Superior temporal gyrus (tissue), 1 donor: ENCODE measurements around the gene CFAP119.
"Not testable (repeated sequence)": the region's sequence is repeated elsewhere in the genome, so short reads cannot be mapped to it uniquely, and the experiment has no call there.

Experiments
- DNase-seq: peaks from one replicate; pipeline ENCODE4 v3.0.0-alpha.2; 2016; ENCODE audit errors: extremely low spot score

Gene CFAP119

DNA sequence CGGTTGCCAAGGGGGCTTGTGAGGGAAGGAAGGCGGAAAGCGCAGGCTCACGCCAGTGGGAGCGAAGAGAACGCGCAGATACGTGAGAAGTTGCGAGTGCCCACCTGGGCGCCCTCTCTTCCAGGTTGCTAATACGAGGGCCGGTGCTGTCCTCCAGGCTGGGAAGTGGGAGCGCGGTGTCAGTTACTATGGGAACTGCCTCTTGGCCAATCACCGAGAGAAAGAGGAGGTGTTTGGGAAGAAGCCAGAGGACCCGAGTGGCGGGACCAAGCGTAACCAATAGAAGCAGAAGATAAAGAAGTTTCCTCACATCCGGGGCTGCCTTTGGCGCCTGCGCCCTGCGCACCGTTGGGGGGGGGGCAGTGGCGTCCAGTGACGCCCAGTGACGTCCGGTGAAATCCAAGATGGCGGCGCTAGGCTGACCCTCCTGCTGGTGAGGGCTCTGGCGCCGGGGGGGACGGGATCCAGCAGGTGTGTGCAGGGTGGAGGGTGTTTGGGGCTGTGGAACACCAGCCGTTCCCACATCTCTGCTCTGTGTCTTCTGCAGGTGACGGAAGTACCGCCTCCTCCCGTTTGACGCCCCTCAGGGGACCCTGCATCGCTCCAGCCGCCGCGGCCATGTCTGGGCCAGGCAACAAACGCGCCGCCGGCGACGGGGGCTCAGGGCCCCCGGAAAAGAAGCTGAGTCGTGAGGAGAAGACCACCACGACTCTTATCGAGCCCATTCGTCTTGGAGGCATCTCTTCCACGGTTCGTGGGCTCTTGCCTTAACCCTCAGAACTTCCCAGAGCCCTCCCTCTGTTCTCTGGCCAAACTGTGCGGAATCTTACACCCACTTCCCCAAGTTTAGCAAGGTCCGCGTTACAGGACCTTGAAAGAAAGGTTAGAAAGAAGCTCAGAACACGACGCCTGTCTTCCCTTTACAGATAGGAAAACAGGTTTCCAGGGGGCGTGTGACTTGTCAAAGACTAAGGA is at the start of gene CFAP119, which contains the start of gene RNF40:
TSS of gene CFAP119 (minus strand) at position 135 of the 975 bp plus-strand sequence. CDS start 314 bp downstream, outside the sequence.
TSS of gene RNF40 (plus strand) at position 395 of the 975 bp plus-strand sequence. CDS start at position 619, 224 bp downstream.
- DNase-seq: peak; percentile 99

DNA sequence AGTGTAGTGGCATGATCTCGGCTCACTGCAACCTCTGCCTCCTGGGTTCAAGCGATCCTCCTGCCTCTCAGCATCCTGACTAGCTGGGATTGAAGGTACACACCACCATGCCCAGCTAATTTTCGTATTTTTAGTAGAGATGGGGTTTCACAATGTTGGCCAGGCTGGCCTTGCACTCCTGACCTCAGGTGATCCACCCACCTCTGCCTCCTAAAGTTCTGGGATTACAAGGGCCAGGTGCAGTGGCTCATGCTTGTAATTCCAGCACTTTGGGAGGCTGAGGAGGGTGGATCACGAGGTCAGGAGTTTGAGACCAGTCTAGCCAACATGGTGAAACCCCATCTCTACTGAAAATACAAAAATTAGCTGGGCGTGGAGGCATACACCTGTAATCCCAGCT is 47.8 kb upstream of the CFAP119 start:
- not testable (repeated sequence) for DNase-seq

DNA sequence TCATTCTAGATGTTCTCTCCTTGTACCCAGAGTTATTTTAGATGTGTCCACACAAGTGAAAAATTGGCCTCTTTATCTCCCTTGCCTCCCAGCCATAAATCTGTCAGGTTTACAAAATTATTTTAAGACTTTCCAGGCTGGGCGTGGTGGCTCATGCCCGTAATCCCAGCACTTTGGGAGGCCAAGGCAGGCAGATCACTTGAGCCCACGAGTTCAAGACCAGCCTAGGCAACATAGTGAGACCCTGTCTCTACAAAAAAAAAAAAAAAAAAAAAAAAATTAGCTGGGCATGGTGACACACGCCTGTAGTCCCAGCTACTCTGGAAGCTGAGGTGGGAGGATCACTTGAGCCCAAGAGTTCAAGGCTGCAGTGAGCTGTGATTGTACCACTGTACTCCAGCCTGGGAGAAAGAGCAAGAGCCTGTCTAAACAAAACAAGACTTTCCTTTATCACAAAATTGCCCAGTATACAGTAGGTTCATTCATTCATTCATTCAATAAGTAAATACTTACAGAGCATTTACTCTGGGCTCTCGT is 47.1 kb upstream of the CFAP119 start:
- not testable (repeated sequence) for DNase-seq

DNA sequence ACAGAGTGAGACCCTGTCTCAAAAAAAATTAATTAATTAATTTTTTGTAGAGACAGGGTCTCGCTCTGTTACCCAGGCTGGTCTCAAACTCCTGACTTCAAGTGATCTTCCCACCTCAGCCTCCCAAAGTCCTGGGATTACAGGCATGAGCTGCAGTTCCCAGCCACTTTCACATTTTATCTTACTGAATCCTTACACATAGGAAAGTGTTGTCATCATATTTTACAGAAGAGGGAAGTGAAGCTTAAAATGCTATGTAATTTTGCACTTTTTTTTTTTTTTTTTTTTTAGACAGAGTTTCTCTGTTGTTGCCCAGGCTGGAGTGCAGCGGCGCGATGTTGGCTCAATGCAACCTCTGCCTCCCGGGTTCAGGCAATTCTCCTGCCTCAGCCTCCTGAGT is 46.3 kb upstream of the CFAP119 start:
- DNase-seq: no peak

DNA sequence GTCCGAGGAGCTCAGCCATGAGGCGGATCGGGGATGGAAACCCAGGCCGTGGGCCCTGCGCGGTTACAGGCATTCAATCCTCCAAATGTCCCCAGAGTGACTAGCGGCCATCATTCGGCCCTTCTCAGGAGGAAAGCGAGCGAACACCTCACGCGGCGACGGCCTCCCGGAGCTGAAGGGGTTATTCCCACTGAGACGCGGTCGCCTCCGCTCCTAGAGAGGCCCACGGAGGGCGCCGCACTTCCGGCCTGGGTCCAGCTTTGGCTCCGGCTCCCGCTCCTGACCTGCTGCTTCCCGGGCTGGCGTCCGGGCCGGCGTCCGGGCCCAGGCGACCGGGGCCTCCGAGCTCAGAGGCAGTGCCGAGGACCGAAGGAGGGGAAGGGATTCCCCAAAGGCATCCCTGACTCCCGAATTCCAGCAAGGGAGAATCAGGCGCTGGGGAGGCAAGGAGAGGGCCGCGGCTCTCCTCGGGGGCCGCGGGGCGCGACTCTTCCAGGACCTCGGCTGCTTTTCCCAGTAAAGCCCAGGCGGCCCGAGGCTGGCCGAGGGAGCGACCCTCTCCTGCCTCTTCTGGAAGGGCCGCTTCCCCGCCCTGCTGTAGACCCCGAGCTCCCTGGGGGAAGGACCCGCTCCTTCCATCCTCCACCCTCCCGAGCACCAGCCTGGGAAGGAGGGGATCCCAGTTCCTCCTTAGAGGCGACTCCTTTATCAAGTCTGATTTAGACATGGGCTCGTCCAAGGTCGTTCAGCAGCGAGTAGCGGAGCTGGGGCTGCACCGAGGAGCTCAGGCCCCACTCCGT is 43.7 kb upstream of the CFAP119 start:
- peak; percentile 89 for DNase-seq

DNA sequence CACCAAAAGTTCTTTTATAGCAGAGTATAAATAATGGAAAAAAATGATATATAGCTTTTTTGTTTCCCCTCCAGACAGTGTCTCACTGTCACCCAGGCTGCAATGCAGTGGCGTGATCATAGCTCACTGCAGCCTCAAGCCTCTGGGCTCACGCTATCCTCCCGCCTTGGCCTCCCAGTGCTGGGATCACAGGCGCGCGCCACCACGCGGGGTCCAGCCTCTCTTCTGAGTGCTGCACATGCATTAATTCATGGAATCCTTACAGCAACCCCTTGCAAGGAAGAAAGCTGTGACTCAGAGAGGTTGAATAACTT is 43.2 kb upstream of the CFAP119 start:
- no peak for DNase-seq

DNA sequence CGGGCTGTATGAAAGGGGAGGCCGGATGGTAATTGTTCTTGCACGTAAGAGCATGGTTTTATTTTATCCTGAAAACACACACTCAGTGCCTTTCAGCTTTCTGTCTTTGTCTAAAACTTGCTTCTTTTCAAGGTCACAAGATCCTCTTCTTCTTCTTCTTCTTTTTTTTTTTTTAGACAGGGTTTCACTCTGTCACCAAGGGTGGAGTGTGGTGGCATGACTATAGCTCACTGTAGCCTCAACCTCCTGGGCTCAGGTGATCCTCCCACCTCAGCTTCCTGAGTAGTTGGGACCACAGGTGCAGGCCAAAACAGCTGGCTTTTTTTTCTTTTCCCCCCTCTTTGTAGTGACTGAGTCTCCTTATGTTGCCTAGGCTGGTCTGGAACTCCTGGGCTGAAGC is 41.1 kb upstream of the CFAP119 start:
- DNase-seq: no peak

DNA sequence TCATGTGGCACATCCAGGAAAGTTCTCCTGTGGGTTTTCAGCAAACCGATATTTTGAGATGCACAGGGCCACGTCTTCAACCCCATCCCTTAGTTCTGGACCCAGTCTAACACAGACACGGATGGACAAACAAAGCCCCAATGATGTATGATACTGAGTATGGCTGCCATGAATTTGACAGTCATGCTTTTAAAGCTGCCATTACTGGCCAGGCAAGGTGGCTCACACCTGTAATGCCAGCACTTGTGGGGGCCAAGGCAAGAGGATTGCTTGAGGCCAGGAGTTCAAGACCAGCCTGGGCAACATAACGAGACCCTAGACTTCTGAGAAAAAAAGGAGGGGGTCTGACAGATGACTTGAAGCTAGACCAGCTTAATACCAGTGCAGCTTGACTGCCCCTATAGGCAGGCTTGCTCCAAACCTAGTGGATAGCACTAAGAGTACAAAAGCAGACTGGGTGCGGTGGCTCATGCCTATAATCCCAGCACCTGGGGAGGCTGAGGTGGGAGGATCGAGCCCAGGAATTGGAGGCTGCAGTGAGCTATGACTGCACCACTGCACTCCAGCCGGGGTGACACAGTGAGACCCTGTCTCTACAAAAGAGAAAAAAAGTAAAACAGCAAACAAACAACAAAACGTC is 35.9 kb upstream of the CFAP119 start:
- DNase-seq: no peak

DNA sequence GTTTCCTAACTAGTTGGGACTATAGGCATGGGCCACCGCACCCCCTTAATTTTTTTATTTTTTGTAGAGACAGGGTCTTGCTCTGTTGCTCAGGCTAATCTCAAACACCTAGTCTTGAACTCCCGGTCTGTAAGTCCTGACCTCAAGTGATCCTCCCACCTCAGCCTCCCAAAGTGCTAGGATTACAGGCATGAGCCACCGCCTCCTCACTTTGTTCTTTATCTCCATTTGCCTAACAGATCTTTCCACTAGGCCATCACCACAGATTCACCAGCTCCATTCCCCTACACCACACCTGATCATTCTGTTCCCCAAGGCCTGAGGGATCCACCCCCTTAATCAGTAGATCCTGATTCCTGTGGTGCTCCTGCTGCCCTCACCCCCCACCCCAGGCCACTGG is 32.8 kb upstream of the CFAP119 start:
- DNase-seq: no peak

DNA sequence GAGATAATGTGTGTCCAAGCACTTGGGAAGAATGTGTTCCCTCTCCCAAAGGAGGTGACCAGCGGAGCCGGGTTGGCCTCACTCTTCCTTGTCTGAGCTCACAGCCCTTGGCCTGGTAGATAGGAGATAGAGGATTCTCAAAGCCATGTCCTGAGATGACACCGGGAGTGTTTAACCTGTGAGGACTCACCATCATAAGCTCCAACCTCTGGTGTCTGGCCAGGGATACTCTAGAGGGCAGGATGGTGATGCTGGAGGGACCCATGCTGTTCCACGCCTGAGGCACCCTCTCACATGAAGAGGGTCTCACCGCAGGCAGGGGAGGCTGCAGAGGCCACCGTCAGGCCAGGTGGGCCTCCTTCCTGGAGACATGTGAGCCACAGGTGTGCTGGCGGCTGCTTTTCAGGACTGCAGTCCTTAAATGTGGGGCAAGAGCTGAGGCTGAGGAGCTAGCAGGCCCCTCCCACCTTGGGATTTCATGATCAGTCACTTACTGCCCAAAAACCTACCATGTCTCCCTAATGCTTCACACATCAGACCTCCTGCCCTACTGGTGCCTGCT is 31.7 kb upstream of the CFAP119 start:
- DNase-seq: no peak

DNA sequence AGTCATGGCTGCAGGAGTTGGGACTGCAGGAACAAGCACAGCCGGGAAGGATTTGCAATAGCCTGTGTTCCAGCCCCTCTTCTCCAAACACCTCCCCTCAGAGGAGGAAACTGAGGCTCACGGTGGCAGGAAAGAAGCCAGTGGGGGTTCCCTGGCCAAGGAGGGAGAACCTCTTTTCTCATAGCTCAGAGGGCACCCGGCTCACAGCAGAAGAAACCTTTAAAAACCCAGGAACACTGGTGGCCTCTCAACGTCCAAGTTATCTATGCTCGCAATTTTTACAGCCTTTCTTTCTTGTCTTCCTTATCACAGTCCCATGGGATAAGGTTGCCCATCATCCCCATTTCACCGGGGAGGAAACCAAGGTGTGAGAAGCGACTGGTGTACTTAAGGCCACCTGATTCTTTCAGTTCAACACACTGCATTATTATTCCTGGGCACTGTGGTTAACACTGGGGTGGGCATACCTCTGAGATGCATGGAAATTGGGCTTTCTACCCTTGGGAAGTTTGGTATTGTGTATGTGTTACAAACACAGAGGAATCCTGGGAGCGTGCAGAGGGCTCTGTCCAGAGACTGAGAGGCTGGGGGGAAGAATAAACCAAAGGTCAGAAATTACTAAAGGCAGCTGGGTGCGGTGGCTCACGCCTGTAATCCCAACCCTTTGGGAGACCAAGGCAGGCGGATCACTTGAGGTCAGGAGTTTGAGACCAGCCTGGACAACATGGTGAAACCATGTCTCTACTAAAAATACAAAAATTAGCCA is 25.9 kb upstream of the CFAP119 start:
- peak; percentile 45 for DNase-seq

DNA sequence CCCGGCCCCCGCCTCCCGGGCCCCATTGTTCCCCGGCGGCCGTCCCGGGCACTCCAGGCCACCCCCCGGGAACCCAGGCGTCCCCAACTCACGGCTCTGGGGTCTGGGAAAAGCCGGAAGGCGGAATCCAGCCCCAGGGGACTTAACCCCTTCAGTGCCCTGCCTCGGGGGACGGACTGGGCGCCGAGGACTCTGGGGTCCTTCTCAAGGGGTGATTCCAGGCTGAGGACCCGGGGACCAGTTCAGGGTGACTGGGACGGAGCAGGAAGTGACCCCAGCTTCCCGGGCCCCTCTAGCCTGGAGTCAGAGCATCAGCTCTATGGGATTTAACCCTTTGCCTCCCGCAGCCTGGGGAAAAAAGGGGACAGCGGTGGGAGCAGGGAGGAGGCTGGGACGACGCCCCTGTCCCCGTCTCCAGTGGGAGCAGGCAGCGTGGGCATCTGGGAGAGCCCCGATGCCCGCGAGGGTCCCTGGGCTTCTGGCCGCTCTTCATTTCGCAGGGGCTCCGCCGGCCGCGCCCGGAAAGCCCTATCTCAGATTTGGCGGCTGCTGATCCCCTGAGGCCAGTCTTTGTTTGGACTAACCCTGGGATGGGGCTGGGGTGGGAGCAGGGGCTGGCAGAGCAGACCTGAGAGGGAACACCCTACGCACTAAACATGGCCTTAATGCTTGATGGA is 25.2 kb upstream of the CFAP119 start, which contains the start of gene ZNF629:
TSS of gene ZNF629 (minus strand) at position 270 of the 677 bp plus-strand sequence. CDS start 2,723 bp downstream, outside the sequence.
- peak; percentile 89 for DNase-seq

DNA sequence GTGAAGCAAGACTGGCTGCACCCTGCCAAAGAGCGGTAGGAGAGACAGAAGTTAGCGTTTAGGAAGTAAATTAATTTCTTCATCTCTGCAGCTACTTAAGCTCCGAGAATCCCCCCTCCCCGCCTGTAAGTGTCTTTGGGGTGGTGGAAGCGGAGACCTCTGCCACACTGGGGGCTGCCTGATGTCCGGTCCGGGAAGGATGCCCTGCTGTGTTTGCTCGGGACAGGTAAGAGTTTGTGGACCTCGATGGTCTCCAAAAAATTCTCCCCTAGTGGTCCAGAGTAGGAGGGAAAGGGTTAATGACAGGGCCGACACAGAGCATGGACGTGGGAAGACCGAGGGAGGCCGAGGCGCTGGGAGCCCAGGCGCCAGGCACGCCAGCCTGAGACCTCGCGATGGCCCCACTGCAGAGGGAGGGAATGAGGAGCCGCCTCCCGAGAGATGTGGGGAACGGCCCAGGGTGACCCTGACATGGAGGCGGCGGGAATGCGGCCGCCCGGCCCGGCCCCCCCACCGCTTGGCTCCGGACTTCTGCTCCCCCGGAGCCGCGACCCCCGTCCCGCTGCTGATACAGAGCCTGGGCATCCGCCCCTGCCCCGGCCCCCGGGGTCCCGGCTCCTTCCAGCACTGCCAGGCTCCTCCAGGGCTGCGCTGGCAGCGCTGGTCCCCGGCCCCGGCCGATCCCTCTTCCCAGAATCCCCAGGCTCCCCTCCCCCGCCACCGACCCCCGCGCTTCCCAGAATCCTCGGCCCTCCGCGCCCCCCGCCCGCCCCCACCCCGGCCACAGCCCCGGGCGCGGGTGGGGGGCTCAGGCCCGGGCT is 24.5 kb upstream of the CFAP119 start:
- DNase-seq: no peak

DNA sequence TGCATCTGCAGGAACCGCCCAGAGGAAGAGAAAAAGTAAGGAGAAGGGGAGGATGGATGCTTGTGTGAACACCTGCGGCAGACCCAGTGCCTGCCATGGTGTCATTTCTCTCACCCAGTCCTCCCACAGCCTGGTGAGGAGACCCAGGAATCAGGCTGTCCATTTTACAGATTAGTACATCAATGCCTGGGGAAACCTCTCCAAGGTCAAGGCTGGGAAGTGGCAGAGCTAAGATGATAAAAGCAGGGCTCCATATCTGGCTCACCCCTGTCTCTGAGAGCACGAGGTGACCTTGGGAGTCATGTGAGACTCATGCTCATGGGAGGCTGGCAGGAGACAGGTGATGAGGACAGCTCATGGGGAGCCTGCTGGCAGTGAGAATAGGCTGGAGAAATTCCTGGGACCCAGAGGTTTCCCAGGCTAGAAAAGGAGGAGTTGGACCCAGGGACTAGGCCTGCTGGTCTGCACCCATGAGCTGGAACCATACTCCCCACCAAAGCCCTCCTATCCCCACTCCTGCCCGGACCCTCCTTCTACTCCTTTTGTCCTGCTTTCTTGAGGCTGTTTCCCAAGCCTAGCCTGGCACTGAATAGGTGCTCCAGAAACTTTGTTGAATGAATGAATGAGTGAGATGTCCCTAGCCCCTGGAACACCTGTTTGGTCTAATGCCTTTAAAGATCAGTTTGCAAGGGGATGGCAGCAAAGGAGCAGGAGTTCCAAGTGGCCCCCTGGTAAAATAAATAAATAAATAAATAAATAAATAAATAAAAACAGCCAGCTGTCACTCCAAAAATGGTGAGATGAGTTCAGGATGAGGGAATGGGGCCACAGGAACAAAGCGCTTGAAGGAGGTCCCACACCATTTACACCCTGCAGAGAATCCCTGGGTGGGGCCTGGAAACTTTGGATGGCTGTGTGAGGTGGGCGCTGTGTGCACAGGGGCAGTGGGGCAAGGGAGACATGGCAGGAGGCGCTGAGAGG is 23.6 kb upstream of the CFAP119 start:
- DNase-seq: no peak

DNA sequence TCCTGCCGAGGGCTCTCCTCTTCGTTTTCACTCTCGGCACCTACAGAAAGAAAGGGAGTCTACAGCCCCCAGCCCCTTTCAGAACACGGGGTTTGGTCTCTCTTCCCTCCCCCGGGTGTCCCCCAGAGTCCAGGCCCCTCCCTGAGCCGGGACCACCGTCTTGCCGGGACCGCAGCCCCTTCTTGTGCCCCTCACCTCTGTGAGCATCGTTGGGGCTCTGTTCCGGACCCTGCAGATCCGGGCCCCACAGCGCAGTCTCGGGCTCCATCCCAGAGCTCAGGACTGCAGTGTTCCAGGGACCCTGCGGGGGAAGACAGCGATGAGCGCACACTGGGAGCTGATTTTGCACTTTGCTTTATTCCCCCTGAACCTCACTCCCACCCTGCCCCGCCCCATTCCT is 22.4 kb upstream of the CFAP119 start:
- DNase-seq: no peak

DNA sequence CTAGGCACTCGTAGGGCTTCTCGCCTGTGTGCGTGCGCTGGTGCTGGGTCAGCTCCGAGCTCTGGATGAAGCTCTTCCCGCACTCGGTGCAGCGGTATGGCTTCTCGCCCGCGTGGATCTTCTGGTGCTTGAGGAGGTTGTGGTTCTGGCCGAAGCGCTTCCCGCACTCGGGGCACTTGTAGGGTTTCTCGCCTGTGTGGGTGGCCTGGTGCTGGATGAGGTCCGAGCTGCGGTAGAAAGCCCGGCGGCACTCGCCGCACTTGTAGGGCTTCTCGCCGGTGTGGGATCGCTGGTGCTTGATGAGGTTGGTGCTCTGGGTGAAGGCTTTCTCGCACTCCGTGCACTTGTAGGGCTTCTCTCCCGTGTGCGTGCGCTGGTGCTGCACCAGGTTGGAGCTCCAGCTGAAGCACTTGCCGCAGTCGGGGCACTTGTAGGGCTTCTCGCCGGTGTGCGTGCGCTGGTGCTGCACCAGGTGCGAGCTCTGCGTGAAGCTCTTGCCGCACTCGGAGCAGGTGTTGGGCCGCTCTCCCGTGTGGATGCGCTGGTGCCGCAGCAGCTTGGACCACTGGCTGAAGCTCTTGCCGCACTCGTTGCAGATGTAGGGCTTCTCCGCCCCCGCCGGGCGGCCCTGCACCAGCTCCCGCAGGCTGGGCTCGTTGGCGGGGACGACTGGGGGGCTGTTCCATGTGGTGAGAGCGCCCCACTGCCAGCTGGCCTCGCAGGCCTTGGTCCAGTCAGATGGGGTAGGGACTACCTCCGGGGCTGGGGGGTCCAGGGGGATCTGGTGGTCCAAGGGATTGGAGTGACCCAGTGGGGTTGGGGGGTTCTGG is 21.6 kb upstream of the CFAP119 start:
- no peak for DNase-seq
